Measurements from ENCODE around the gene PPBP. TPM values are rescaled to one million over a fixed set of nuclear protein-coding genes. Genes with fewer than 3 reads are reported as not detected.

Gene PPBP
- total and polyA plus RNA-seq, 4 donors: 0.67 to 55.0 (median 1.4) TPM

GRCh38 chr4:73943555-73943954 is 44.4 kb downstream of the PPBP start:
- no peak for TF ChIP-seq TAF1 (conservative IDR thresholded peaks at IDR 0.05)
- no peak for TF ChIP-seq RAD21 (IDR thresholded peaks at IDR 0.05)
- TF ChIP-seq, protein P1, sequence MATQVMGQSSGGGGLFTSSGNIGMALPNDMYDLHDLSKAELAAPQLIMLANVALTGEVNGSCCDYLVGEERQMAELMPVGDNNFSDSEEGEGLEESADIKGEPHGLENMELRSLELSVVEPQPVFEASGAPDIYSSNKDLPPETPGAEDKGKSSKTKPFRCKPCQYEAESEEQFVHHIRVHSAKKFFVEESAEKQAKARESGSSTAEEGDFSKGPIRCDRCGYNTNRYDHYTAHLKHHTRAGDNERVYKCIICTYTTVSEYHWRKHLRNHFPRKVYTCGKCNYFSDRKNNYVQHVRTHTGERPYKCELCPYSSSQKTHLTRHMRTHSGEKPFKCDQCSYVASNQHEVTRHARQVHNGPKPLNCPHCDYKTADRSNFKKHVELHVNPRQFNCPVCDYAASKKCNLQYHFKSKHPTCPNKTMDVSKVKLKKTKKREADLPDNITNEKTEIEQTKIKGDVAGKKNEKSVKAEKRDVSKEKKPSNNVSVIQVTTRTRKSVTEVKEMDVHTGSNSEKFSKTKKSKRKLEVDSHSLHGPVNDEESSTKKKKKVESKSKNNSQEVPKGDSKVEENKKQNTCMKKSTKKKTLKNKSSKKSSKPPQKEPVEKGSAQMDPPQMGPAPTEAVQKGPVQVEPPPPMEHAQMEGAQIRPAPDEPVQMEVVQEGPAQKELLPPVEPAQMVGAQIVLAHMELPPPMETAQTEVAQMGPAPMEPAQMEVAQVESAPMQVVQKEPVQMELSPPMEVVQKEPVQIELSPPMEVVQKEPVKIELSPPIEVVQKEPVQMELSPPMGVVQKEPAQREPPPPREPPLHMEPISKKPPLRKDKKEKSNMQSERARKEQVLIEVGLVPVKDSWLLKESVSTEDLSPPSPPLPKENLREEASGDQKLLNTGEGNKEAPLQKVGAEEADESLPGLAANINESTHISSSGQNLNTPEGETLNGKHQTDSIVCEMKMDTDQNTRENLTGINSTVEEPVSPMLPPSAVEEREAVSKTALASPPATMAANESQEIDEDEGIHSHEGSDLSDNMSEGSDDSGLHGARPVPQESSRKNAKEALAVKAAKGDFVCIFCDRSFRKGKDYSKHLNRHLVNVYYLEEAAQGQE (IDR thresholded peaks at IDR 0.05): no peak
- TF ChIP-seq ATF3 (IDR thresholded peaks at IDR 0.05): no peak
- no peak for TF ChIP-seq FOXA1 (IDR thresholded peaks at IDR 0.05)
- no peak for TF ChIP-seq HNF4G (IDR thresholded peaks at IDR 0.05)
- TF ChIP-seq, protein P2, sequence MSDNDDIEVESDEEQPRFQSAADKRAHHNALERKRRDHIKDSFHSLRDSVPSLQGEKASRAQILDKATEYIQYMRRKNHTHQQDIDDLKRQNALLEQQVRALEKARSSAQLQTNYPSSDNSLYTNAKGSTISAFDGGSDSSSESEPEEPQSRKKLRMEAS (IDR thresholded peaks at IDR 0.05): no peak
- TF ChIP-seq NR2F2 (IDR thresholded peaks at IDR 0.05): no peak
- TF ChIP-seq, protein P3, sequence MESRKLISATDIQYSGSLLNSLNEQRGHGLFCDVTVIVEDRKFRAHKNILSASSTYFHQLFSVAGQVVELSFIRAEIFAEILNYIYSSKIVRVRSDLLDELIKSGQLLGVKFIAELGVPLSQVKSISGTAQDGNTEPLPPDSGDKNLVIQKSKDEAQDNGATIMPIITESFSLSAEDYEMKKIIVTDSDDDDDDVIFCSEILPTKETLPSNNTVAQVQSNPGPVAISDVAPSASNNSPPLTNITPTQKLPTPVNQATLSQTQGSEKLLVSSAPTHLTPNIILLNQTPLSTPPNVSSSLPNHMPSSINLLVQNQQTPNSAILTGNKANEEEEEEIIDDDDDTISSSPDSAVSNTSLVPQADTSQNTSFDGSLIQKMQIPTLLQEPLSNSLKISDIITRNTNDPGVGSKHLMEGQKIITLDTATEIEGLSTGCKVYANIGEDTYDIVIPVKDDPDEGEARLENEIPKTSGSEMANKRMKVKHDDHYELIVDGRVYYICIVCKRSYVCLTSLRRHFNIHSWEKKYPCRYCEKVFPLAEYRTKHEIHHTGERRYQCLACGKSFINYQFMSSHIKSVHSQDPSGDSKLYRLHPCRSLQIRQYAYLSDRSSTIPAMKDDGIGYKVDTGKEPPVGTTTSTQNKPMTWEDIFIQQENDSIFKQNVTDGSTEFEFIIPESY (IDR thresholded peaks at IDR 0.05): no peak
- no peak for TF ChIP-seq EGR1 (IDR thresholded peaks at IDR 0.05; ENCODE audit: low read depth in 2 of 2)
- TF ChIP-seq GABPA (IDR thresholded peaks at IDR 0.05 in 1 of 2, conservative IDR thresholded peaks at IDR 0.05 in 1 of 2): no peak
- no peak for TF ChIP-seq RXRA (IDR thresholded peaks at IDR 0.05)
- no peak for TF ChIP-seq JUND (IDR thresholded peaks at IDR 0.05)
- TF ChIP-seq FOXA2 (IDR thresholded peaks at IDR 0.05): no peak
- no peak for TF ChIP-seq YY1 (IDR thresholded peaks at IDR 0.05)
- TF ChIP-seq, protein P4, sequence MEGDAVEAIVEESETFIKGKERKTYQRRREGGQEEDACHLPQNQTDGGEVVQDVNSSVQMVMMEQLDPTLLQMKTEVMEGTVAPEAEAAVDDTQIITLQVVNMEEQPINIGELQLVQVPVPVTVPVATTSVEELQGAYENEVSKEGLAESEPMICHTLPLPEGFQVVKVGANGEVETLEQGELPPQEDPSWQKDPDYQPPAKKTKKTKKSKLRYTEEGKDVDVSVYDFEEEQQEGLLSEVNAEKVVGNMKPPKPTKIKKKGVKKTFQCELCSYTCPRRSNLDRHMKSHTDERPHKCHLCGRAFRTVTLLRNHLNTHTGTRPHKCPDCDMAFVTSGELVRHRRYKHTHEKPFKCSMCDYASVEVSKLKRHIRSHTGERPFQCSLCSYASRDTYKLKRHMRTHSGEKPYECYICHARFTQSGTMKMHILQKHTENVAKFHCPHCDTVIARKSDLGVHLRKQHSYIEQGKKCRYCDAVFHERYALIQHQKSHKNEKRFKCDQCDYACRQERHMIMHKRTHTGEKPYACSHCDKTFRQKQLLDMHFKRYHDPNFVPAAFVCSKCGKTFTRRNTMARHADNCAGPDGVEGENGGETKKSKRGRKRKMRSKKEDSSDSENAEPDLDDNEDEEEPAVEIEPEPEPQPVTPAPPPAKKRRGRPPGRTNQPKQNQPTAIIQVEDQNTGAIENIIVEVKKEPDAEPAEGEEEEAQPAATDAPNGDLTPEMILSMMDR (IDR thresholded peaks at IDR 0.05; ENCODE audit: low read depth, low read length, missing input control): no peak
- TF ChIP-seq HNF4A (conservative IDR thresholded peaks at IDR 0.05): no peak
- TF ChIP-seq SP1 (IDR thresholded peaks at IDR 0.05): no peak
- Histone ChIP-seq H3K4me1 (ENCODE audit: control insufficient read depth in 4 of 4, insufficient read depth in 4 of 4, low read length in 3 of 4) (peaks cover 0 to 12% (median 9%) of the 10 kb centered on the region in 4 donors), H3K27me3 (ENCODE audit: control insufficient read depth in 4 of 4, insufficient read depth in 4 of 4, low read length in 3 of 4) (peaks cover 0 to 9% (median 0%) of the 10 kb centered on the region in 4 donors), H3K9ac (ENCODE audit: low read depth in 1 of 2, low read length in 2 of 2) (no peak overlapping the region), H3K4me3 (ENCODE audit: low read depth in 1 of 3, low read length in 3 of 3) (no peak overlapping the region), H3K36me3 (ENCODE audit: control insufficient read depth in 4 of 4, insufficient read depth in 3 of 4, low read depth in 1 of 4, low read length in 3 of 4) (no peaks in the 10 kb centered on the region), H3K9me3 (ENCODE audit: control insufficient read depth in 4 of 4, low read length in 3 of 4) (no peaks in the 10 kb centered on the region), H3K27ac (ENCODE audit: low read depth in 1 of 2, low read length in 2 of 2) (no peak overlapping the region)
- DNase-seq (ENCODE audit: low spot score): no peak
